Measurements from ENCODE around the gene MAPK8IP1. TPM values are rescaled to one million over a fixed set of nuclear protein-coding genes. Genes with fewer than 3 reads are reported as not detected.

The MAPK8IP1 gene
- total RNA-seq, 4 donors from 2014 or later = 3.6 to 8.0 (median 4.5) TPM

GRCh38 chr11:45948356-45948755 lies 62.9 kb downstream of the MAPK8IP1 start:
- peaks cover 76% of the 10 kb centered on the region for H3K36me3 ChIP-seq
- no peak for DNase-seq (ENCODE audit: low spot score in 2 of 2)
- 90% methylated on average over 3 of the region's 3 CpGs for WGBS

GRCh38 chr11:45949992-45950407 lies 64.5 kb downstream of the MAPK8IP1 start:
- Histone ChIP-seq H3K9me3 (no peaks in the 10 kb centered on the region), H3K4me3 (no peak overlapping the region), H3K27me3 (no peaks in the 10 kb centered on the region), H3K4me1 (no peaks in the 10 kb centered on the region), H3K27ac (no peak overlapping the region), H3K36me3 (peaks cover 67% of the 10 kb centered on the region)
- 93% methylated on average over 1 of the region's 1 CpG for WGBS
- DNase-seq (ENCODE audit: low spot score in 2 of 2) = no peak
- no peak for TF ChIP-seq CTCF (IDR thresholded peaks at IDR 0.05)
- TF ChIP-seq EP300 (IDR thresholded peaks at IDR 0.05) = no peak
- TF ChIP-seq POLR2A (IDR thresholded peaks at IDR 0.05) = no peak
- no peak for TF ChIP-seq POLR2AphosphoS5 (IDR thresholded peaks at IDR 0.05)

More at GRCh38 chr11:45948356-45948755, 62.9 kb downstream of the MAPK8IP1 start:
- Histone ChIP-seq H3K4me3 (no peak overlapping the region), H3K4me1 (no peaks in the 10 kb centered on the region), H3K9me3 (no peaks in the 10 kb centered on the region), H3K27ac (no peak overlapping the region), H3K27me3 (no peaks in the 10 kb centered on the region)
- TF ChIP-seq EP300 (IDR thresholded peaks at IDR 0.05) = no peak
- TF ChIP-seq POLR2AphosphoS5 (IDR thresholded peaks at IDR 0.05) = no peak
- no peak for TF ChIP-seq POLR2A (IDR thresholded peaks at IDR 0.05)
- no peak for TF ChIP-seq CTCF (IDR thresholded peaks at IDR 0.05)

Other genes with a start within 250 kb of the MAPK8IP1 start
- 1 to 10 TPM in 1 of 4 donors, under 1 TPM in 2, not detected in 1; 0.38 to 1.1 (median 0.94) TPM for gene CHST1, start 220.0 kb upstream of the MAPK8IP1 start, total RNA-seq
- 10 to 100 TPM in 1 of 4 donors, 1 to 10 TPM in 3; 6.7 to 10.1 (median 8.8) TPM for gene SLC35C1, start 80.5 kb upstream of the MAPK8IP1 start, total RNA-seq
- gene CRY2, start 38.2 kb upstream of the MAPK8IP1 start, total RNA-seq = 100 to 1,000 TPM in 1 of 4 donors, 10 to 100 TPM in 3; 86.1 to 141 (median 93.4) TPM
- gene FREY1, start 21.6 kb downstream of the MAPK8IP1 start, total RNA-seq = 1 to 10 TPM in 3 of 4 donors, not detected in 1; 1.7 to 3.7 (median 1.7) TPM
- 10 to 100 TPM; 26.8 to 40.6 (median 35.3) TPM for gene PEX16, start 32.2 kb downstream of the MAPK8IP1 start, total RNA-seq
- 10 to 100 TPM; 27.2 to 47.4 (median 33.1) TPM for gene LARGE2, start 37.0 kb downstream of the MAPK8IP1 start, total RNA-seq
- gene PHF21A, start 235.8 kb downstream of the MAPK8IP1 start, total RNA-seq = 10 to 100 TPM; 15.1 to 89.2 (median 26.6) TPM

Data from suprapubic skin (tissue), 4 donors.